HL-60 (cell line): ENCODE data around the gene TUT1.
"Not testable (repeated sequence)": the region's sequence is repeated elsewhere in the genome, so short reads cannot be mapped to it uniquely, and the experiment has no call there.

ENCODE experiments used
- GABPA ChIP-seq: IDR thresholded peaks from 2 replicates; pipeline ENCODE4 v1.6.1; 2012; ENCODE audit warnings: low read depth
- POLR2AphosphoS5 ChIP-seq: IDR thresholded peaks from 2 replicates; pipeline ENCODE4 v1.6.1; 2012; ENCODE audit warnings: low read depth
- TF ChIP-seq, protein P1 (sequence below): IDR thresholded peaks from one replicate; pipeline ENCODE4 v1.5.1; 2011; ENCODE audit warnings: low read length, control low read depth, inconsistent platforms; ENCODE audit not compliant: insufficient read depth

DNA sequence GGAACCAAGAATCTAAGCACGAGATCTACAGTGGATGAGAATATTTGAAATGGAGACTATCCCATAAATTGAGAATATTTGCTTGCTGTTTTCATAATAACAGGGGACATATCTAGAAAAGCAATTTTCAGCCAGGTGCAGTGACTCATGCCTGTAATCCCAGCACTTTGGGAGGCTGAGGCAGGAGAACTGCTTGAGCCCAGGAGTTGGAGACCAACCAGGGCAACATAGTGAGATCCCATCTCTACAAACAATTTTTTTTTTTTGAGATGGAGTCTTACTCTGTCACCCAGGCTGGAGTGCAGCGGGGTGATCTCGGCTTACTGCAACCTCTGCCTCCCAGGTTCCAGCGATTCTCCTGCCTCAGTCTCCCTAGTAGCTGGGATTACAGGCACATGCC is 9.6 kb downstream of the TUT1 start:
- TF ChIP-seq, protein P1, sequence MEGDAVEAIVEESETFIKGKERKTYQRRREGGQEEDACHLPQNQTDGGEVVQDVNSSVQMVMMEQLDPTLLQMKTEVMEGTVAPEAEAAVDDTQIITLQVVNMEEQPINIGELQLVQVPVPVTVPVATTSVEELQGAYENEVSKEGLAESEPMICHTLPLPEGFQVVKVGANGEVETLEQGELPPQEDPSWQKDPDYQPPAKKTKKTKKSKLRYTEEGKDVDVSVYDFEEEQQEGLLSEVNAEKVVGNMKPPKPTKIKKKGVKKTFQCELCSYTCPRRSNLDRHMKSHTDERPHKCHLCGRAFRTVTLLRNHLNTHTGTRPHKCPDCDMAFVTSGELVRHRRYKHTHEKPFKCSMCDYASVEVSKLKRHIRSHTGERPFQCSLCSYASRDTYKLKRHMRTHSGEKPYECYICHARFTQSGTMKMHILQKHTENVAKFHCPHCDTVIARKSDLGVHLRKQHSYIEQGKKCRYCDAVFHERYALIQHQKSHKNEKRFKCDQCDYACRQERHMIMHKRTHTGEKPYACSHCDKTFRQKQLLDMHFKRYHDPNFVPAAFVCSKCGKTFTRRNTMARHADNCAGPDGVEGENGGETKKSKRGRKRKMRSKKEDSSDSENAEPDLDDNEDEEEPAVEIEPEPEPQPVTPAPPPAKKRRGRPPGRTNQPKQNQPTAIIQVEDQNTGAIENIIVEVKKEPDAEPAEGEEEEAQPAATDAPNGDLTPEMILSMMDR, result not testable (repeated sequence)
- TF ChIP-seq POLR2AphosphoS5, GABPA: not testable (repeated sequence)
